GM18519 (cell line): ENCODE measurements around the gene TMEM51.
"Not testable (repeated sequence)": the region's sequence is repeated elsewhere in the genome, so short reads cannot be mapped to it uniquely, and the experiment has no call there.

Experiments
- ATAC-seq: cut with Tn5 transposase; IDR thresholded peaks from one replicate; pipeline ENCODE4 v1.9.1; 2021; ENCODE audit warnings: mild to moderate bottlenecking, moderate library complexity; ENCODE audit not compliant: unreplicated experiment, low FRiP score

TMEM51 gene

GRCh38 chr1:15175324-15176094 is 22.0 kb downstream of the TMEM51 start:
- not testable (repeated sequence) for ATAC-seq

GRCh38 chr1:15176120-15176519 is 22.6 kb downstream of the TMEM51 start:
- no peak for ATAC-seq

GRCh38 chr1:15176898-15177665 is 23.5 kb downstream of the TMEM51 start:
- no peak for ATAC-seq

- no peak for ATAC-seq
Observed at GRCh38 chr1:15177710-15178166, 24.2 kb downstream of the TMEM51 start.

- ATAC-seq: no peak
Observed at GRCh38 chr1:15178571-15179484, 25.3 kb downstream of the TMEM51 start.

GRCh38 chr1:15179485-15179883 is 25.9 kb downstream of the TMEM51 start:
- no peak for ATAC-seq

- no peak for ATAC-seq
Observed at GRCh38 chr1:15180189-15180588, 26.6 kb downstream of the TMEM51 start.

- ATAC-seq: no peak
Observed at GRCh38 chr1:15180945-15181523, 27.5 kb downstream of the TMEM51 start.

- ATAC-seq: no peak
Observed at GRCh38 chr1:15181564-15181963, 28.0 kb downstream of the TMEM51 start.

- no peak for ATAC-seq
Observed at GRCh38 chr1:15184436-15185241, 31.1 kb downstream of the TMEM51 start.

GRCh38 chr1:15185617-15186016 is 32.1 kb downstream of the TMEM51 start:
- ATAC-seq: no peak

GRCh38 chr1:15186073-15186845 is 32.7 kb downstream of the TMEM51 start:
- ATAC-seq: no peak

GRCh38 chr1:15186846-15187151 is 33.3 kb downstream of the TMEM51 start:
- no peak for ATAC-seq

- ATAC-seq: no peak
Observed at GRCh38 chr1:15187175-15188129, 33.9 kb downstream of the TMEM51 start.

- no peak for ATAC-seq
Observed at GRCh38 chr1:15188130-15188524, 34.6 kb downstream of the TMEM51 start.

GRCh38 chr1:15188678-15189077 is 35.1 kb downstream of the TMEM51 start:
- no peak for ATAC-seq

- no peak for ATAC-seq
Observed at GRCh38 chr1:15189692-15190370, 36.3 kb downstream of the TMEM51 start.
